NCI-H128 (cell line): ENCODE results near the gene ATXN1.
A peak's percentile ranks its signal among the peaks of the same experiment; 100 is the strongest.

Experiments used
- DNase-seq: peaks from one replicate; lab custom pipeline; 2025; ENCODE audit not compliant: unreplicated experiment; lab: John Stamatoyannopoulos, UW

The ATXN1 gene

DNA sequence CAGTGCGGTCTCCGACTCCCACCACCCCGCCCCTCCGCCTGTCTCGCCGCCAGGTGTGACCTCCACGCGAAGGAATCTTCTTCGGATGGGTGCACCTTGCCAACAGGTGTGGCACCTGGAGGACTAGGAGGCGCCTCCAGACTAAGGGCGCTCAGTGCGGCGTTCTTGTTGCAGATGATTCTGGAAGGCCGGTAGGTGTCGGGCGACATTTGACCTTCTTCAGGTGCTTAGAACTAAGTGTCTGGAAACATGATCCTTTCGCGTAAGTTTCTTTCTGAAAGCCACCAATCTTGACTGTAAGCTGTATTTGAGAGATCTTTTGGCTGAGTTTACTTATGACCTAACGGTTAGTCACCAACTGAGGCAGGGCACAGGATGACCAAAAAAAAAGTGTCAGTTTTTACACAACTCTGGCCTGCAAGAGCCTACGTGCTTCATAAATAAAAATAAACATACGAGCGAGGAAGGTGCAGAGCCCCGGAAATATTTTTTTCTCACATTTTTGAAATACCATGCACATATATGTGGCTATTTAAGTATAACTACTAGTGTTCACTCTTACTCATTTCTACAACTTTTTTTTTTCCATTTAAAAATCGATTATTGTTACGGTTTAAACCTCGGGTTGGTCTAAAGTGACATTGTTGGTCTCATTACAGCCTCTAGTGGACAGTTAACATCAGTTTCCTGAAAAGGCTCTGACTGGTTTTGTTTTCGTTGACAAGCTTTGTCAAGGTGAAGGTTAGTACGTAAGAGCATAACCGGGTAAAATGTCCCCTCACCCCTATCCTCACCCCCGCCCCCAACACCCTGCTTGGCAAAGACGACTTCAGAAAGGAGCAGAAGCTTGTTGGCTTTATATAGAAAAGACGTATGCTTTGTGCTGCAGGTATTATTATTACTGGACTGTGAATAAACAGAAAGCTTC lies 1.6 kb upstream of the ATXN1 start:
- DNase-seq, result no peak

DNA sequence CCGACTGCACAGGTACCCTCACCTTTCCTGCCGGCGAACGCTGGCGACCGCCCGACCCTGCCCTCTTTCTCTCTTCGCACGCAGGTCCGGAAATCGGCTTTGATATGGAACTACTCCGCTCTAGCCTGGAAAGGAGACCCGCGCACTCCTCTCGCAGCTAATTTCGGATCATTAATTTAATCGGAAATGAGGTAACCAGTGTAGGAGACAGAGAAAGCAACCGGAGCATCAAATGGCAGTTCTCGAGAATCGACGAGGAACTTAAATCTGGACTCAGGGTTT lies 949 bp upstream of the ATXN1 start:
- DNase-seq, result no peak

DNA sequence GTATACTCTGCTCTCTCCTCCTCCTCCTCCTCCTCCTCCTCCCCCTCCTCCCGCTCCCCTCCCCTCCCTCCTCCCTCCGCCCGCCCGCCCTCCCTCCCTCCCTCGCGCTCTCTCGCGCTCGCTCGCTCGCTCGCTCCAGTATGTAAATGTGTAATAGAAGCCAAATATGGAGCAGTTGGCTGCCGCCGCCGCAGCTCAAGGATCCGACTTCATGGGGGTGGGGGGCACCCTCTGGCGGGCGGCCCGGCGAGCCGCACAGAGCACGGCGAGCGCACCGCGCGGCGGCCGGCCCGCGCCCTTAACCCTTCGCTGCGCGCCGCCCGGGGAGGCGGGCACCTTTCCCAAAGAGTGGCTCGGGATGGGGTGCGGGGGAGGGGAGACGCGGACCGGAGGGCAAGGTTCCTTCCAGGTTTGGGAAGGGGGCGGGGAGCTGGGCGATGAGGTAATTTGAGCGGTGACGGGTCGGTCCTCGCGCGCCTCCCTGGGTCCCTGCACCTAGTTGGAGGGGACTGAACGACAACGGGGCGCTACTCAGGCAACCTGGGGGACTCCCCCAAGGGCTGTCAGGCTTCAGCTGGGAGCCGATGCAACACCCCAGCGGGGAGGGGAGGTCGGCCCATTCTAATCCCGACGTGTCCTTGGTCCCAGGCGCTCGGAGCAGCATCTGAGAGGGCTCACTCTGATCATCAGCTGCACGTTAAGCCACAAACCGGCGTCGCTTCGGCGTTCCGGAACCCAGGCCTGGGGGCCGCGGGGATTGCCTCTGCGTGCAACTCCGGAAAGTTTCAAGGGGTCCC lies 409 bp upstream of the ATXN1 start:
- peak; percentile 43 for DNase-seq

DNA sequence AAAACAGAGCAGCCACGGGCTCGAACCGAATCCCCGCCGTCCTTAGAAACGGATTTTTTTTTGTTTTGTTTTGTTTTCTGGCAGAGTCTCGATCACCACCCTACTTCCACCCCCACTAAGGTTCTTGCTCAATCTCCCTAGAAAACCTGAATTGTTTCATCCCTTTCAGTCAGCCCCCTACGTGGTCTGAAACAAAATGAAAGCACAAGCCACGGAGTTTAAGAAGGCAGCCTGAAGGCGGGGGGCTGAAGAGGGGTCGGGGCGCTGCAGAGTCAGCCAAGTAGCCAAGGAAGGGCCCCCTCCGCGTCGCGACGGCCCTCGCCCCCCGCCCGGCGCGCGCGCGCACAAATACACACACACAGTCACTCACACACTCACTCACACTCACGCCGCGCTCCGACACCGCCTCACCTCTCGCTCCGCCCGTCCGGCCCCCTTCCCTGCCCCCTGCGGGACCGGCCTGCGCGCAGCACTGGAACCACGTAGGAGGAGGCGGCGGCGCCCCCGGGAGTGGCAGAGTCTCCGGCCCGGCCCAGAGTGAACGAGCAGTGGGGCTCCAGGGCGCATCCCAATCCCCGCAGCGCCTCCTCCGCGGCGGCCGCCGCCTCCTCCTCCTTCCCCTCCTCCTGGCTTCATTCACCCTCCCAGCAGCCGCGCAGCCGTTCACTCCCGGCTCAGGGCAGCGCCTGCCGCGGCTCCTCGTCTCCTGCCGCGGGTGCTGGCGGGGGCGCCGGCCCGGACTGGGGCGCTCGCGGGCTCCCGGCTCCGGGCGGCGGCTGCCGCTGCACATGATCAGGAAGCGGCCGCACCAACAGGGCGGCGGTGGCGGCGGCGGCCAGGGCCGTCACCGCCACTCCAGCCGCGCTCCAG lies 1.4 kb downstream of the ATXN1 start:
- no peak for DNase-seq

DNA sequence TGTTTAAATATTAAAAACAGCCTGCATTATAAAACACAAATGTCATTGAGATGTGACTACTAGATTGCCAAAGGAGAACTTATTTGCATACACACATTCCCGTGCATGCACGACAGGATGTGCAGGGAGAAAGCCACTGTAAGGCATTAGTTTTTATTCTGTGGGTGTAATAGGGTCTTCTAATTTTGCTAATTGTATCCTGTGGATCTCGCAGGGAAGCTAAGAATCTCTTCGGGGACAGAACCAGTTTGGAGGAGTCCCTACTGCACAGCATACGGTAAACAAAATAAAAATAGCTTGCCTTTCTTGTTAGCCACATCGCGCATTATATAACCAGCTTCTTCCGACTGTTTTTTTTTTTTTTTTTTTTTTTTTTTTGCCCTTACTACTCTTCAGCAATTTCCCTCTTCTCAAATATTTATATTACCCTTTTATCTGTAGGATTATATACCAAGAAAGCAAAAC lies 2.0 kb downstream of the ATXN1 start:
- DNase-seq, result no peak

DNA sequence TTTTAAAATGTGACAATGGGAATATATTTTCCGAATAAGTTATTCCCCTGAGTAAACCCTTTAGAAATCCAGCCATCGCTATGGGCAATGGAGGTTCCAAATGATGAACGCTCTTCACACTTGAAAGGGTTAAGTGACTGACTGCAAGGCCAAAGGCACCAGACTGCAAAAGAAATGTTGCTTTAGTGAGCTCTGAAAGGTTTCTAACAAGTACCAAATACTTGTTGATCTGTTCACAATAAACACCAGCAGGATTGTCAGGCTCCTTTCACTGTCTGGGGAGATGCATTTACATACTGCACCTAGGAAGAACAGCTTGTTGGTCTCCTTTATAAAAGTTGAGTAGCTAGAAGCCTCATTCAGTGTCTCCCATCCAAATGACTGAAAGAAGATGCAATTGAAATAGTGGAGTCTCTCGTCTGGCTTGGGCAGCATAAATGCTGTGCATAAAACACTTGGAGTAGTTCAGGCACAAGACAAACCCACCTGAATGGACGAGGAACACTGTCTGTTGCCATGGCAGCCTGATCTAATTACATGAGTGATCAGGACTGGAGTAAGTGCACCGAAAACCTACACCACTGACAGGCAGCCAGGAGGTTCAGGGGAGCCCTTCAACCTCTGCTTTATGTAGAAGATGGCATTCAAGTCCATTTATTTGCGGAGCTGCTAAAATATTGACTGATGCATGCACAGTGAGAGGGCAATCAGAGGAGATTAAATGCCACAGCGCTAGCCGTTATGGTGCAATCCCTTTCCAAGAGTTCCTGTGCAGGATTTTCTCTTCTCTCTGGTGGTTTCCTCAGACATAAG lies 2.9 kb downstream of the ATXN1 start:
- peak; percentile 80 for DNase-seq

DNA sequence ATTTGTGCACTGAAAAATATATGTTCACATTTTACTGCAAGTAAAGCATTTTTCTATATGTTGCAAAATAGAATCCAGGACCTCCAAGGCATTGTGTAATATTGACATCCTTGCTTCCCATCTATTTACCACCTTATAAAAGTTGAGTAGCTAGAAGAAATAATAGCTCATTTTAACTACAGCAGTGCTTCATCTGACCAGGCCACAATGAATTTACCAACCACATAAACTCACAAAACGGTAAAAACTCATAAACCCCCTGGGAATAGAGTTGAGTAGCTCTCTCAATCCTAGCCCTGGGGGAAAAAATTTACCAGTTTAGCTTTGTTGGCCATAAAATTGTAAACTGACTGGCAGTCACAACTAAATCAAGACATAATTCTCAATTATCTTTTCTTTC lies 3.9 kb downstream of the ATXN1 start:
- DNase-seq, result no peak

DNA sequence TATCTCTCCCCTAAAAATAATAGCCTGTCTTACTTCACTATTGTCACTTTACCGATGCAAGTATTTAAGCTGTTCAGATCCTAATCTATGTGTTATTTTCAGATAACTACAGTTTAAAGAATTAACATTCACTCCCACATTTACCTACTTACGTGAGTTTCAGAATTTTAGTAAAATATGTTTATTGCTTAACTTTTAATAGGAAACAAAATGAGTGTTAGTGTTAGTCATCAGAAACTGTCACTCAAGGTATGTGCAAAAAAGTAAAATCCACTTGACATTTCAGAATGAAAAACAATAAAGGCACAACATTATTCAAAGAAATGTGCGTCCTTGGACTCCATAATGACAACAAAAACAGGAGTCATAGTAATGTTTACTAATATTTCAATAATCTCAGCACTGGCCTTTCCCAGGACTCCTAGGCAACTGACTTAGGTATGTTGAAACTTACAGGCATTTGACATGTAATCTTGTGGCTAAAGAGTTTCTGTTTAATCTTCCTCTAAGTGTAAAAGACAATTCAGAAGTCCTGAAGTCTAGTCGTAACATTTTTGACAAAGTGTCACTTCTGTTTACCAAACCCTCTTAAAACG lies 4.5 kb downstream of the ATXN1 start:
- DNase-seq, result no peak

DNA sequence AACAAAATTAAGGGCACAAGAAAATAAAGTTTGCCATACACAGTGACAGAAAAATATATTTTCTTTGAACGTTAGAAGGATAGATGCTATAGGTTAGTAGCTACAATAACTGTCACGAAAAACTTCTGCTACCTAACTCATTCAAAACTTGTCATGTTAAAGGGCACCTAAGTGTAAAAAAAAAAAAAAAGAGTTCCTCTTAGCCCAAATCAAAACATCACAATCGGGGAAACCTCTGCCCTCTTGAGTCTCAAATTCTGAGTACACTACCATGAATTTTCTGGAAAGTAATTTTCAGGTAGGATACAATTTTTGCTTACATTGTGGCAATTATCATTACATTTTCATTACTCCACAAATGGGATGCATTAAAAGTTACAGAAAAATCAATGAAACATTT lies 5.7 kb downstream of the ATXN1 start:
- no peak for DNase-seq

DNA sequence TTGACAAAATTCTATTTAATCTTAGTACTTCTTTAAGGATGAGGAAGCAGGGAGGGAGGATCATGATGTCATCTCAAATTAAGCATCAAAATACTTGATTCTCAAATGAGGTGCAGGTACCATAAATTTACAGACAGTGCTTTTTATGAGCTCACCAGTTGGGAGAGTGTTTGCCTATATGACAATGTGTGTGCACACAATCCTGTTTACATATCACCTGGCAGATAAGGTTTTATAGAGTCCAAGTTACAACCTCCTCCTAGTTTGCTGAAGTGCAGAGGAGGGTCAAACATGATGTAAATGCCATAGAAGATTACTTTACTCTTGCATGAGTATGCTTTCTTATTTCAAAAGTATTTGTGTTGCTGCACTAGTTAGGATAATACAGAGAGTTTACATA lies 6.4 kb downstream of the ATXN1 start:
- no peak for DNase-seq

DNA sequence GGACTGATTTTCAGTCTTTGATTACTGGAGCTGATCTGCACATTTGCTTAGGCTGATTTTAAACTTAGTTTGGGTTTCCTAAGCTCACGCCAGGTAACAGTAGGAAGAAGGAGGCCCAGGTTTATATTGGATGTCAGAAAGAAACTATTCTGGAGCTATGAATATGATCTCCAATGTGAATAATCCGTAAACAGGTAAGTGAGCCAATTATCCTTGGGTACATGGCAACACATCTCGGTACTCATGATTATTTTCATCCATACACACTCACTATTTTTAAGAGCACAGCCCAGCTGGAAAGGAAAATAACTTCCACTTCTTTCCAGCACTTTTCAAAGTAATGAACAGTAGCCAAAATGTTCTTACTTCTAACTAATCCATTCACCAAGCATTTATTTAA lies 7.0 kb downstream of the ATXN1 start:
- DNase-seq, result no peak

DNA sequence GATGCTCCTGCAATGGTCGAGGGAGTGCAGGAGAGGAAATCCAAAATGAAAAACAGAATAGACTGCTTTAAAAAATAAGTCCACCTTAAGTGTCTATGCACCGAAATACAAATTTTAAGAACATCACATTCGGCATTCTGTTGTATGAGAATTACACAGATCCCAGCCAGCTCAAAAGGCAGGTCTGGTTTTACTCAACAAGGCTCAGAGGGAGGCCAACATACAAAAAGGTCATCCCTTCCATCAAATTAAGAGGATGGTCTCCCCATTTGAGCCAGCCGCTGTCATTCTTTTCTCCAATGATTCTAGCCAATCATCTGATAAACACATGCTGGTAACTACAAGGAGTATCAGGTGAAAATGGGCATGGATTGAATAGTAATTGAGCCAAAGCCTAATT lies 7.9 kb downstream of the ATXN1 start:
- no peak for DNase-seq

DNA sequence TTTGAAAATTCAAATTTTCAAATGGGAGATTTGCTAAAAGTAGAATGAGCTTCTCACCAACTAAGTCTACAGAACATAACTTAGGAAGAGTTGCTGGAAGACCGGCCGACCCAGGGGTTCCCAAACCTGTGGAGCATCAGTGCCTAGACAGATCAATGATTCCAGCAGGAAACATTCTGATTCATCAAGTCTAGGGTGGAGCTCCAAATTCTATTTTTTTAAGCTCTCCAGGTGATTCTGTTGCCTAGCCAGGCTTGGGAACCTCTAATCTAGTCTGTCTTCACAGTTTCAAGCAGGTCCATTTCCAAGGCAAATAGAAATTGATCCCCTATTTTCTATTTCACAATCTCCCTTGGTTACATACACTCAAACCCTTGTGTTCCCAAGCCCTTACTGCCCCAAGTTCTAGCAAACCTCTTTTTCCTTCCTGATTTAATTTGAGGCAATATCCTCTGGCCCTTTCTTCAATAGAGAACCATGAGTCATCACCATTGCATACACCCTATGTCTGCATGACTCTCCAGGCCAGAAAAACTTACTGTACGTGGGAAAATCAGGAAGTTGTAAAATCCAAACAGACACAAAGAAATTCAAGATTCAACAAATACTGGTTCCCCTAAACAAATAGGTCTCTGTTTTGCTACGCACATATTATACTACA lies 8.9 kb downstream of the ATXN1 start:
- no peak for DNase-seq

DNA sequence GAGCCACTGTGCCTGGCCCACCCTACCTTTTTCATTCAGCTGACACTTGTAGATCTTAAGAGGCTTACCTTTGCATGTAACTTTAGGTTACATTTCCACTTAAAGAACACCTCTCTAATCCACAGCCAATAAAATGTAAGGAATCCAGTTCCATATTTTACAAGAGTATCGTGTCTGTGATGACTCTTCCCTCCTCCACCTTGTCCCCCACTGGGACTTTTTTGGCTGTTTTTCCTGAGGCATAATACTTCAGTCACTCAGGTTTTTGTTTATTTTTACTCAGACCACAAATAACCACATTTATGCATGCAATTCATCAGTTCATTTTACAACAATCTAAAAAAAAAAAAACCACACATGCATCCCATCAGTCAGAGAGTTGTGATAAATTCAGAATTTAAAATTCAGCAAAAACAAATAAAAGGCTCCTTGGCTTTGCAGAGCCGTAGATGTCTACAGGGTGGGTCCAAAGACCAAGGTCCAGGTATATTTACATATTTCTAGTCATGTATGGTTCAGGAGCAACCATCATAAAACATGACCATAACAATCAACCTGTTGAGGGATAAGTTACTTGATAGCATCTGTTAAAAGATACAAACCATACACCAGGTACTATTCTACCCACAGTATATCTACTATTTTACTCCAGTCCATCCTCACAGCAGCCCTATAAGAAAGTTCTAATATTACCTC lies 9.9 kb downstream of the ATXN1 start:
- DNase-seq, result no peak

DNA sequence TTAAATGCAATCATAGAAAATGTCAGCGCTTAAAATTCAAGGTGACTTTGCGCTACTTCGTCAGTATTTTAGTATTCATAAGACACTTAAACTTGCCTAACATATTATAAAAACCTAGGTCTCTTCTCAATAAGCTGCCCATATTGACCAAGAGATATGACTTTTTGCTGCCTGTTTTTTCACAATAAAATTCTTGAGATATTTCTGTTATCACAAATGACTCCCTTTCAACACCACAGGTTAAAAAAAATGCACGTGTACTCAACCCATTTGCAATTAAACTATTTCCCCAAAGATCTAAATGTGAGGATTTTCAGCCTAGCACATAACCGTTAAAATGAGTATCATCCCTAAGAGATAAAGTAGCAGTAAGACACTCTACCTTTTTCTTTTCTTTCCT lies 10.7 kb downstream of the ATXN1 start:
- no peak for DNase-seq

DNA sequence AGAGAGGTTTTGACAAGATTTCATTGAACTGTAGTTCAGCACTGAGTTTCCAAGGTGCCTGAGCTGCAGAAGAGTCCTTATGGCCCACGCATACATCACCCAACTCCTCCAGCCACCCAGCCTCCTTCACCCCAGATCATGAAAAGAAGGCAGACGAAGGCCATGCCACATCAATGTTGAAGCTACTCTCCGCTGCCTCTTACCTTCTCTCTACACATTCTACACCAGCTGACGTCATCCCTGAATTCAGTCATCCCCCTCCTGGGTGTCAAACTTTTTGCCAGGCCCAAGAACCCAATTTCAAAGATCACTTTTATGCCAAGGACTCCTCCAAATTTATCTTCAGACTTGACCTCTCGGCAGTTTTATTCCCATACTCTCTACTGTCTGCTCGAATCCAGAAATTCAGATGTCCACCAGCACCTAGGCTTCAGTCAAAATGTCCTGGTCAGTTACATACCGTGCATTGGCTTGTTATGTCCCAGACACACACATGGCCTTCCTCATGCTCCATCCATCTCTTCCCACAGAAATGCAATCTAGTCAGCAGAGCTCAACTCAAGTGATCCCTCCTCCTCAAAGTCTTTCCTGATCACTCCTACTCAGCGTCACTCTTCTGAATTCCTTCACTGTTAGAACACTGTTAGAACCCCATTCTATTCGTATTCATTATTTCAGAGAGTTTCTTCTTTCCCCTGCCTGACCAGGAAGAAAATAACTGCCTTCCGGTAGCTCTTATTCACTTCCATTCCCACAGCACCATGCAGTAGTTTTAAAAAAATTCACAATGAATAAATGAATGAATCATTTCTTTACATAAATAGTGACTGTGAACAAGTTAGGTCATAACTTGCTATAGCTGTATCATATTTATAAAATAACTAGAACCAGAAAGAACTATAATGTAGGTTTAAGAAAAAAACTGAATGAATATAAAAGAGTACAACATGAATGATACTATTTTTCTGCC lies 11.5 kb downstream of the ATXN1 start:
- no peak for DNase-seq

DNA sequence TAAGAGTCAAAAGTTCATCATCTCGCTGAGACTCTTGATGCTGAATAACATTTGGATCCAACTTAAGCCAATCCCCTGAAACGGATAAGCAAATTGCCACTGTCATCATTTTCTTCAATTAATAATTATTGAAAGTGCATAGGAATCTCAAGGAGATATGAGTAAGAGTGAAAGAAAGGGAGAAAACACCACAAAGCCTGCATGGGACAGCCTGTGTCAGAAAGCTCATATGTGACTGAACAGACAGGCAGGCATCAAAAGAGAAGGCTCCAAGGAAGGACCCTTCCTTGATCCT lies 13.3 kb downstream of the ATXN1 start:
- DNase-seq, result no peak
